IMR-90 (cell line): ENCODE data around the gene SRSF4. TPM values are rescaled to one million over a fixed set of nuclear protein-coding genes. Genes with fewer than 3 reads are reported as not detected.

Source experiments
- ATAC-seq: fragments of 200-7000 bp; cut with Tn5 transposase; 2 replicates; pipeline ENCODE4 v1.9.1; 2020; ENCODE audit warnings: low read depth, mild to moderate bottlenecking, moderate library complexity
- BruUV-seq: library from RNA; stranded (reverse); fragments of 400-500 nt; replicated peaks from 2 replicates; lab custom pipeline; 2021; lab: Mats Ljungman, UMichigan
- CTCF ChIA-PET: fragments of 300-600 bp; formaldehyde crosslinking; extraction: SDS; loops from one replicate; lab custom pipeline; 2021; ENCODE audit warnings: antibody characterized with exemption; lab: Yijun Ruan, JAX
- POLR2A ChIA-PET: fragments of 300-600 bp; sonication (Branson Sonifier 250); formaldehyde crosslinking; loops from one replicate; lab custom pipeline; 2022; ENCODE audit warnings: antibody characterized with exemption; ENCODE audit not compliant: unreplicated experiment; lab: Charles Lee
- DNase-seq: peaks from one replicate; pipeline ENCODE4 v3.0.0; 2013
- H2AFZ ChIP-seq: replicated peaks from 2 replicates; pipeline ENCODE3; 2013; ENCODE audit warnings: low read length, mild to moderate bottlenecking; ENCODE audit not compliant: poor library complexity
- H2AK5ac ChIP-seq: 2 replicates; pipeline ENCODE4 v1.6.1; 2013; ENCODE audit warnings: low read depth, low read length, inconsistent platforms
- H2AK9ac ChIP-seq: replicated peaks from 2 replicates; pipeline ENCODE3; 2013; ENCODE audit warnings: mild to moderate bottlenecking, low read depth, low read length, moderate library complexity; ENCODE audit not compliant: poor library complexity
- H2BK120ac ChIP-seq: 2 replicates; pipeline ENCODE4 v1.6.1; 2013; ENCODE audit warnings: low read depth, low read length, inconsistent platforms
- H2BK15ac ChIP-seq: 3 replicates; pipeline ENCODE4 v1.6.1; 2013; ENCODE audit warnings: low read depth, low read length, inconsistent platforms
- H2BK20ac ChIP-seq: 2 replicates; pipeline ENCODE4 v1.6.1; 2013; ENCODE audit warnings: low read depth, mild to moderate bottlenecking, inconsistent platforms, low read length, moderate library complexity
- H2BK5ac ChIP-seq: 2 replicates; pipeline ENCODE4 v1.6.1; 2013; ENCODE audit warnings: mild to moderate bottlenecking, low read depth, low read length, inconsistent platforms; ENCODE audit not compliant: poor library complexity, severe bottlenecking
- H3K14ac ChIP-seq: replicated peaks from 2 replicates; pipeline ENCODE4 v1.6.1; 2013; ENCODE audit warnings: low read depth, low read length, inconsistent platforms
- H3K18ac ChIP-seq: 2 replicates; pipeline ENCODE4 v1.6.1; 2013; ENCODE audit warnings: low read depth, low read length, control low read depth
- H3K23ac ChIP-seq: 2 replicates; pipeline ENCODE4 v1.6.1; 2013; ENCODE audit warnings: low read depth, low read length, inconsistent platforms
- H3K27ac ChIP-seq: 2 replicates; pipeline ENCODE4 v1.5.1; 2013; ENCODE audit warnings: mild to moderate bottlenecking, control low read depth, low read length; ENCODE audit not compliant: insufficient read depth
- H3K27me3 ChIP-seq: 2 replicates; pipeline ENCODE4 v1.6.1; 2013; ENCODE audit warnings: low read length; ENCODE audit not compliant: control insufficient read depth, insufficient read depth
- H3K36me3 ChIP-seq: 2 replicates; pipeline ENCODE4 v1.6.1; 2013; ENCODE audit warnings: low read length, mixed read lengths; ENCODE audit not compliant: control insufficient read depth, insufficient read depth
- H3K4ac ChIP-seq: 2 replicates; pipeline ENCODE4 v1.6.1; 2013; ENCODE audit warnings: low read depth, low read length, inconsistent platforms
- H3K4me1 ChIP-seq: 2 replicates; pipeline ENCODE4 v1.6.1; 2013; ENCODE audit warnings: low read length, mixed read lengths; ENCODE audit not compliant: control insufficient read depth, insufficient read depth
- H3K4me2 ChIP-seq: 2 replicates; pipeline ENCODE4 v1.6.1; 2013; ENCODE audit warnings: low read depth, mild to moderate bottlenecking, control low read depth, low read length, moderate library complexity
- H3K4me3 ChIP-seq: 2 replicates; pipeline ENCODE4 v1.5.1; 2013; ENCODE audit warnings: low read depth, mild to moderate bottlenecking, control low read depth, low read length, moderate library complexity; ENCODE audit not compliant: insufficient read depth
- H3K56ac ChIP-seq: 2 replicates; pipeline ENCODE4 v1.6.1; 2013; ENCODE audit warnings: low read length, inconsistent platforms; ENCODE audit not compliant: insufficient read depth; ENCODE audit errors: extremely low read depth
- H3K79me1 ChIP-seq, 2 experiments: 2 replicates each; pipeline ENCODE4 v1.6.1; 2013; ENCODE audit warnings: low read length in 2 of 2, inconsistent platforms in 1 of 2, low read depth in 1 of 2
- H3K9ac ChIP-seq: 2 replicates; pipeline ENCODE4 v1.6.1; 2013; ENCODE audit warnings: low read depth, low read length, control low read depth
- H3K9me1 ChIP-seq: 2 replicates; pipeline ENCODE4 v1.6.1; 2013; ENCODE audit warnings: low read length, inconsistent platforms; ENCODE audit not compliant: insufficient read depth
- H3K9me3 ChIP-seq: 2 replicates; pipeline ENCODE4 v1.6.1; 2013; ENCODE audit warnings: low read length; ENCODE audit not compliant: control insufficient read depth, insufficient read depth
- H4K20me1 ChIP-seq: 2 replicates; pipeline ENCODE4 v1.6.1; 2013; ENCODE audit warnings: low read length, inconsistent platforms; ENCODE audit not compliant: insufficient read depth
- H4K5ac ChIP-seq: 2 replicates; pipeline ENCODE4 v1.6.1; 2013; ENCODE audit warnings: mild to moderate bottlenecking, low read depth, low read length, control low read depth
- H4K8ac ChIP-seq, 2 experiments: 2 replicates each; pipeline ENCODE4 v1.6.1; 2013; ENCODE audit warnings: low read depth in 2 of 2, low read length in 2 of 2, control low read depth in 1 of 2, inconsistent platforms in 1 of 2
- H4K91ac ChIP-seq: 2 replicates; pipeline ENCODE4 v1.6.1; 2013; ENCODE audit warnings: low read depth, low read length, inconsistent platforms; ENCODE audit not compliant: insufficient read depth
- CHD1 ChIP-seq: IDR thresholded peaks from 2 replicates; pipeline ENCODE4 v1.6.1; 2012; ENCODE audit warnings: low read depth, low read length, improper control_type of control experiment
- FOS ChIP-seq: fragments of 150-350 bp; IDR thresholded peaks from 2 replicates; pipeline ENCODE4 v1.6.1; 2016; ENCODE audit warnings: low read depth, low read length
- MAFK ChIP-seq: IDR thresholded peaks from 2 replicates; pipeline ENCODE4 v1.6.1; 2012; ENCODE audit warnings: low read depth, low read length, improper control_type of control experiment
- NFE2L2 ChIP-seq: fragments of 150-350 bp; IDR thresholded peaks from 2 replicates; pipeline ENCODE4 v1.6.1; 2016; ENCODE audit warnings: low read depth, mild to moderate bottlenecking, low read length
- WGBS, 2 experiments: methylation state at CpG; one replicate each; pipeline versions ENCODE4 v1.1.5 to v1.1.7; 2013; ENCODE audit warnings: missing lambda C conversion rate in 2 of 2; ENCODE audit not compliant: insufficient read length in 1 of 2; ENCODE audit errors: extremely low coverage in 2 of 2; 5-methylcytosine and 5-hydroxymethylcytosine counted together
- dilution Hi-C: fragments of 300-500 bp; cut with HindIII; formaldehyde crosslinking; loops from one replicate; pipeline ENCODE4 v1.14.3; 2018; ENCODE audit warnings: low sequenced_read_pairs; ENCODE audit not compliant: unreplicated experiment
- in situ Hi-C: fragments of 300-500 bp; cut with MboI; formaldehyde crosslinking; loops from 3 replicates; pipeline ENCODE4 v1.14.3; 2019; ENCODE audit warnings: low sequenced_read_pairs, inconsistent platforms, mixed read lengths
- intact Hi-C: fragments of 100-400 bp; cut with micrococcal nuclease; formaldehyde crosslinking; loops from 2 replicates; pipeline ENCODE4 v1.10.0; 2022
- polyA plus RNA-seq, 3 experiments: library from polyadenylated mRNA; depleted of rRNA; stranded (reverse); fragments of >200 nt; gene quantifications; 2 replicates each; pipeline ENCODE4 v1.2.3, GENCODE V29; 2012; ENCODE audit warnings: low replicate concordance in 1 of 3
- total RNA-seq: library from RNA; depleted of rRNA; stranded (reverse); fragments of >200 nt; gene quantifications from 2 replicates; pipeline ENCODE4 v1.2.3, GENCODE V29; 2012

Gene SRSF4
- total and polyA plus RNA-seq, 2 of the 4 experiments (the other 2 are of a cell fraction) = 20.8 to 48.5 TPM

GRCh38 chr1:29210278-29211085 lies 28.8 kb upstream of the SRSF4 start (continued):
- no peak for TF ChIP-seq NFE2L2

GRCh38 chr1:29209173-29209572 lies 27.5 kb upstream of the SRSF4 start:
- ChIA-PET CTCF (interaction anchor here (1.9 to 2.1 kb wide), 2 partner anchors 12 to 327 kb away, joined by 5 to 9 read pairs; no protein-coding TSS in a partner anchor), POLR2A (no interaction called here)
- intact Hi-C loops = no loop called here
- Histone ChIP-seq H2AK5ac (peak overlapping the region; percentile 47), H2BK20ac (0 out of 2 replicates have a peak overlapping the region, but pooled peaks have one; percentile 31), H2BK5ac (no peak overlapping the region), H3K27me3 (no peaks in the 10 kb centered on the region), H3K23ac (no peak overlapping the region), H3K9me3 (no peaks in the 10 kb centered on the region), H3K79me1 (peaks cover 0 to 5% of the 10 kb centered on the region in 2 experiments; a peak in 1 of 4 replicates), H4K91ac (no peak overlapping the region), H3K4me1 (peaks cover 11% of the 10 kb centered on the region), H3K56ac (no peak overlapping the region), H2BK15ac (peak overlapping the region; percentile 7; the same call in 1 of the 3 replicates), H3K27ac (0 out of 2 replicates have a peak overlapping the region, but pooled peaks have one; percentile 2), H3K18ac (no peak overlapping the region), H3K36me3 (peaks cover 21% of the 10 kb centered on the region), H4K20me1 (no peaks in the 10 kb centered on the region), H4K8ac (no peak overlapping the region), H3K4ac (peak overlapping the region; percentile 41; the same call in 1 of the 2 replicates), H3K14ac (peak overlapping the region; percentile 59; the same call in 1 of the 2 replicates), H3K4me3 (no peak overlapping the region), H2AK9ac (peak overlapping the region; percentile 77), H3K9ac (no peak overlapping the region), H2BK120ac (peak overlapping the region; percentile 44; the same call in 1 of the 2 replicates), H4K5ac (no peak overlapping the region), H3K4me2 (no peak overlapping the region), H2AFZ (peak overlapping the region; percentile 56), H3K9me1 (peaks cover 10% of the 10 kb centered on the region)
- 83% methylated on average over 2 of the region's 5 CpGs; no CpG with 5 or more reads in 1 of the 2 experiments for WGBS, 2 experiments
- no TSS peak for BruUV-seq
- TF ChIP-seq MAFK = no peak
- no peak for TF ChIP-seq CHD1
- no peak for TF ChIP-seq FOS
- dilution Hi-C loops = no loop called here
- peak; percentile 72 for DNase-seq
- peak; percentile 73 for ATAC-seq
- in situ Hi-C loops = loop anchor here (10.0 kb wide), 1 partner anchor 424 kb away; no protein-coding TSS in a partner anchor
